HepG2 (cell line): Measurements from ENCODE around the gene OTOP1. TPM values are rescaled to one million over a fixed set of nuclear protein-coding genes. Genes with fewer than 3 reads are reported as not detected.

Source experiments
- GATA4 ChIP-seq: sonication (generic); IDR thresholded peaks from 2 replicates; pipeline ENCODE4 v1.6.1; 2016; ENCODE audit warnings: antibody characterized with exemption, low read depth, borderline replicate concordance
- KLF15 ChIP-seq: sonication (generic); formaldehyde crosslinking; IDR thresholded peaks from 2 replicates; pipeline ENCODE4 v1.8.1; 2023; ENCODE audit warnings: borderline replicate concordance, mild to moderate bottlenecking, inconsistent platforms, missing genetic modification reagents, mixed read lengths
- MED1 ChIP-seq: sonication (generic); formaldehyde crosslinking; IDR thresholded peaks from 2 replicates; pipeline ENCODE4 v1.4.0; 2020; ENCODE audit warnings: missing genetic modification reagents
- MXI1 ChIP-seq: IDR thresholded peaks from 3 replicates; pipeline ENCODE4 v1.6.1; 2012; ENCODE audit warnings: low read depth, low read length, inconsistent platforms, borderline replicate concordance
- PHF8 ChIP-seq: sonication (generic); formaldehyde crosslinking; IDR thresholded peaks from 2 replicates; pipeline ENCODE4 v1.5.0; 2020; ENCODE audit warnings: missing genetic modification reagents
- RBFOX2 ChIP-seq: fragments of 200-400 bp; formaldehyde crosslinking; IDR thresholded peaks from 2 replicates; pipeline ENCODE4 v1.6.1; 2017; ENCODE audit warnings: low read depth, mild to moderate bottlenecking, low read length
- RXRA ChIP-seq: sonication (generic); formaldehyde crosslinking; IDR thresholded peaks from 2 replicates; pipeline ENCODE4 v1.5.1; 2020; ENCODE audit warnings: missing genetic modification reagents
- STAG1 ChIP-seq: sonication (generic); formaldehyde crosslinking; IDR thresholded peaks from 2 replicates; pipeline ENCODE4 v1.4.0; 2020; ENCODE audit warnings: missing genetic modification reagents
- TCF7 ChIP-seq: sonication (generic); IDR thresholded peaks from 2 replicates; pipeline ENCODE4 v1.6.1; 2016; ENCODE audit warnings: antibody characterized with exemption, low read depth
- ZBTB2 ChIP-seq: sonication (generic); formaldehyde crosslinking; IDR thresholded peaks from 2 replicates; pipeline ENCODE4 v1.8.0; 2022; ENCODE audit warnings: low read depth, missing genetic modification reagents
- ZBTB40 ChIP-seq, 2 experiments: fragments of 450-650 bp in 1 of 2; sonication (generic) in 1 of 2; formaldehyde crosslinking in 1 of 2; IDR thresholded peaks; 2 replicates each; pipeline versions ENCODE4 v1.6.1 to v1.8.0; 2016 to 2022; ENCODE audit warnings: antibody characterized with exemption in 1 of 2, mild to moderate bottlenecking in 1 of 2, missing genetic modification reagents in 1 of 2
- ZC3H13 ChIP-seq: sonication (generic); formaldehyde crosslinking; IDR thresholded peaks from 2 replicates; pipeline ENCODE4 v1.8.1; 2023; ENCODE audit warnings: mild to moderate bottlenecking, missing genetic modification reagents, moderate library complexity
- ZNF121 ChIP-seq: sonication (generic); formaldehyde crosslinking; IDR thresholded peaks from 2 replicates; pipeline ENCODE4 v1.5.0; 2020; ENCODE audit warnings: mild to moderate bottlenecking, missing genetic modification reagents
- ZNF34 ChIP-seq: sonication (generic); formaldehyde crosslinking; IDR thresholded peaks from 2 replicates; pipeline ENCODE4 v1.4.0; 2020; ENCODE audit warnings: mild to moderate bottlenecking, missing genetic modification reagents, borderline replicate concordance
- ZNF639 ChIP-seq: conservative IDR thresholded peaks from 2 replicates; pipeline ENCODE4 v1.6.1; 2018; ENCODE audit warnings: missing genetic modification reagents
- polyA plus RNA-seq, 8 experiments: library from polyadenylated mRNA; depleted of rRNA in 3 of 8; stranded (reverse) in 7 of 8; unstranded in 1 of 8; fragments of >200 nt; fragmentation: Illumina TruSeq in 4 of 8; extraction: Trizol in 4 of 8; gene quantifications; 2 replicates each; pipeline versions ENCODE4 v1.2.1 to v1.2.3, GENCODE V29; 2011 to 2016; ENCODE audit warnings: low read depth in 4 of 8, missing spikeins in 1 of 8, mixed read lengths in 1 of 8; ENCODE audit not compliant: insufficient read depth in 1 of 8
- total RNA-seq, 5 experiments: library from RNA; depleted of rRNA; stranded (reverse); fragments of >200 nt; fragmentation: Illumina TruSeq; extraction: Trizol; gene quantifications; 2 replicates each; pipeline ENCODE4 v1.2.3, GENCODE V29; 2016; ENCODE audit warnings: low read depth in 1 of 5

The OTOP1 gene
- total and polyA plus RNA-seq, 2 of the 13 experiments (the other 11 are each of a cell fraction or from before 2014, with no cell fraction given), result not detected

GRCh38 chr4:4248029-4248884 lies 21.5 kb upstream of the OTOP1 start, which contains the start of gene TMEM128 (continued):
- TF ChIP-seq ZBTB2 (CRISPR knock-in tag) (peak; percentile 74; the same call in 1 of the 2 replicates), MXI1 (peak; percentile 57; the same call in 1 of the 3 replicates), TCF7 (0 out of 2 replicates have a peak, but pooled peaks have one; percentile 23), ZNF639 (CRISPR knock-in tag) (no peak; the same call in 1 of the 2 replicates), KLF15 (no peak; the same call in 1 of the 2 replicates), MED1 (peak; percentile 81), PHF8 (CRISPR knock-in tag) (peak; percentile 98), STAG1 (CRISPR knock-in tag) (no peak), ZNF34 (peak; percentile 40; the same call in 1 of the 2 replicates), RXRA (peak; percentile 67; the same call in 1 of the 2 replicates), ZBTB40 (IDR thresholded peaks at IDR 0.05) (peak; percentile 76), ZBTB40 (CRISPR knock-in tag; IDR thresholded peaks at IDR 0.05) (no peak; the same call in 1 of the 2 replicates), ZC3H13 (CRISPR knock-in tag) (peak; percentile 46; the same call in 1 of the 2 replicates), GATA4 (0 out of 2 replicates have a peak, but pooled peaks have one; percentile 55), RBFOX2 (peak; percentile 97), ZNF121 (CRISPR knock-in tag) (peak; percentile 51; the same call in 1 of the 2 replicates)
